Heart right ventricle (tissue), 16 donors: Measurements from ENCODE around the gene SOS1. TPM values are rescaled to one million over a fixed set of nuclear protein-coding genes. Genes with fewer than 3 reads are reported as not detected.

ENCODE experiments used
- ATAC-seq, 8 donors: fragments of 200-7000 bp; cut with Tn5 transposase; one replicate each; pipeline ENCODE4 v1.9.1; 2020; ENCODE audit warnings: mild to moderate bottlenecking in 8 of 8, moderate library complexity in 8 of 8, moderate number of reproducible peaks in 1 of 8
- DNase-seq, 2 donors: peaks; one replicate each; pipeline ENCODE4 v3.0.0-alpha.2; 2020
- H3K27ac ChIP-seq, 10 donors: fragments of 200-600 bp; sonication (generic) in 2 of 10; one replicate each; pipeline versions ENCODE4 v1.5.0 to v1.8.0; 2020 to 2022; ENCODE audit warnings: mild to moderate bottlenecking in 3 of 10
- H3K27me3 ChIP-seq, 7 donors: fragments of 200-600 bp; one replicate each; pipeline ENCODE4 v1.8.0; 2021 to 2022; ENCODE audit warnings: mild to moderate bottlenecking in 2 of 7
- H3K36me3 ChIP-seq, 9 donors: fragments of 200-600 bp; sonication (generic) in 1 of 9; one replicate each; pipeline versions ENCODE4 v1.5.0 to v1.8.0; 2020 to 2022; ENCODE audit warnings: mild to moderate bottlenecking in 2 of 9
- H3K4me1 ChIP-seq, 9 donors: fragments of 200-600 bp; sonication (generic) in 1 of 9; one replicate each; pipeline versions ENCODE4 v1.5.0 to v1.8.0; 2020 to 2022; ENCODE audit warnings: mild to moderate bottlenecking in 4 of 9
- H3K4me3 ChIP-seq, 10 donors: fragments of 200-600 bp; sonication (generic) in 2 of 10; one replicate each; pipeline versions ENCODE4 v1.5.0 to v1.8.0; 2020 to 2022; ENCODE audit warnings: mild to moderate bottlenecking in 7 of 10, moderate library complexity in 2 of 10
- H3K9me3 ChIP-seq, 11 donors: fragments of 200-600 bp in 10 of 11; sonication (generic) in 2 of 11; one replicate each; pipeline versions ENCODE4 v1.5.0 to v1.8.0; 2013 to 2022; ENCODE audit warnings: mild to moderate bottlenecking in 2 of 11, control low read depth in 1 of 11, moderate library complexity in 1 of 11
- WGBS, 2 donors: extraction: QIAGEN DNeasy Blood & Tissue Kit; methylation state at CpG; one replicate each; pipeline ENCODE4 v1.1.7; 2013; ENCODE audit warnings: inconsistent platforms in 1 of 2; 5-methylcytosine and 5-hydroxymethylcytosine counted together
- intact Hi-C, 10 donors: fragments of 100-400 bp; cut with DNase I; formaldehyde crosslinking; loops; one replicate each; pipeline versions ENCODE4 v1.11.1 to v1.14.2; 2022
- polyA plus RNA-seq, 2 donors: library from polyadenylated mRNA; stranded (reverse); fragments of 200-250 nt; gene quantifications; one replicate each; pipeline ENCODE4 v1.2.3, GENCODE V29; 2013
- total RNA-seq, 10 donors: library from RNA; stranded (reverse); fragmentation: NEBNext Ultra II Directional in 3 of 10; extraction: Animal tissue kit (Norgen Biotek cat#: 25700) in 3 of 10; gene quantifications; one replicate each; pipeline versions ENCODE4 v1.2.1 to v1.2.4, GENCODE V29; 2021 to 2023
- TF ChIP-seq, protein P1 (sequence below), 9 donors: fragments of 200-600 bp; sonication (generic) in 2 of 9; IDR thresholded peaks; one replicate each; pipeline versions ENCODE4 v1.5.0 to v1.8.0; 2021 to 2022; ENCODE audit warnings: antibody characterized with exemption in 9 of 9, mild to moderate bottlenecking in 5 of 9, moderate library complexity in 1 of 9
- donor health status: Arrhythmogenic right ventricular cardiomyopathy.
- donor health status: ischemic (EF 13 %, LVEDD 7.1; RV severe dilation, severe dysfunction).
- donor health status: healthy with polysubstance abuse.
- donor health status: DM: no; HTN: yes; CAD: no.
- donor health status: DM: no; HTN: no; CAD: no.
- donor health status: ischemic (EF 25% LVEDD 6.9; RV normal size, moderate dysfunction).
- donor health status: ischemic (EF 25% LVEDD 5.7; RV mildly dilated, moderate dysfunction).
- donor health status: healthy.
- donor health status: DM: yes; HTN: yes; CAD: no.
- donor health status: Ischemic cardiomyopathy.
- donor health status: ischemic (EF 35%, LVEDD 5.7; RV mildly dilated, moderate dysfunction).
- donor health status: nonischemic (EF 11% LVEDD 7.7; RV severe dilation, severe dysfunction).
- donor health status: DM: yes; HTN: yes; CAD: no.
- donor health status: PGD.
- donor health status: ischemic (EF 29% LVEDD 5.4; RV normal size, mild dysfunction).
- donor health status: nonischemic (EF 23%, LVEDD 6.1; RV moderate dilation, normal function).

Gene SOS1
- total and polyA plus RNA-seq, 12 donors, result 5.8 to 37.8 (median 23.1) TPM

DNA sequence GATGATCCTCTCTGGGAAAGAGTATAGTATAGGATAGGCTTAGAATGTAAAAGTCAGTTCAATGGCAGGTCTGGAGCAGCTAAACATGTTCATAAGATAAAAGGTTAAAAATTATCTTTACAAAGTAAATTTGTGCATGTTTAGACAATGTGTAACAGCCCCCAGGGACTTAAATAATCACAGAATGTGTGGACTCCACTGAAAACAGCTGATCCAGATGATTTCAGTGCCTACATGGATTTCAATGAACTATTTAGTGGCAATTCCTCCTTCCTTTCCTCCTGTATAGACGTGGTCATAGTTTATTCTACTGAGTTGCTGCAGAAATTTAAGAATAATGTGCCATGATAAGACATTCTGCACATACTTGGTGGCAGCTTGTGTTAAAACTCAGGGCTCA lies 188.3 kb downstream of the SOS1 start:
- no peak overlapping the region for H3K27ac ChIP-seq
- H3K4me1 ChIP-seq, result peaks cover 0 to 6% (median 0%) of the 10 kb centered on the region in 9 donors
- DNase-seq (no peak), ATAC-seq (no peak)
- H3K4me3 ChIP-seq, result no peak overlapping the region
- H3K27me3 ChIP-seq, result no peaks in the 10 kb centered on the region
- TF ChIP-seq, protein P1, sequence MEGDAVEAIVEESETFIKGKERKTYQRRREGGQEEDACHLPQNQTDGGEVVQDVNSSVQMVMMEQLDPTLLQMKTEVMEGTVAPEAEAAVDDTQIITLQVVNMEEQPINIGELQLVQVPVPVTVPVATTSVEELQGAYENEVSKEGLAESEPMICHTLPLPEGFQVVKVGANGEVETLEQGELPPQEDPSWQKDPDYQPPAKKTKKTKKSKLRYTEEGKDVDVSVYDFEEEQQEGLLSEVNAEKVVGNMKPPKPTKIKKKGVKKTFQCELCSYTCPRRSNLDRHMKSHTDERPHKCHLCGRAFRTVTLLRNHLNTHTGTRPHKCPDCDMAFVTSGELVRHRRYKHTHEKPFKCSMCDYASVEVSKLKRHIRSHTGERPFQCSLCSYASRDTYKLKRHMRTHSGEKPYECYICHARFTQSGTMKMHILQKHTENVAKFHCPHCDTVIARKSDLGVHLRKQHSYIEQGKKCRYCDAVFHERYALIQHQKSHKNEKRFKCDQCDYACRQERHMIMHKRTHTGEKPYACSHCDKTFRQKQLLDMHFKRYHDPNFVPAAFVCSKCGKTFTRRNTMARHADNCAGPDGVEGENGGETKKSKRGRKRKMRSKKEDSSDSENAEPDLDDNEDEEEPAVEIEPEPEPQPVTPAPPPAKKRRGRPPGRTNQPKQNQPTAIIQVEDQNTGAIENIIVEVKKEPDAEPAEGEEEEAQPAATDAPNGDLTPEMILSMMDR (IDR thresholded peaks at IDR 0.05), result no peak
- H3K9me3 ChIP-seq, result no peaks in the 10 kb centered on the region
- 26% methylated on average over 1 of the region's 1 CpG for WGBS, 2 donors
- peaks cover 0 to 4% (median 0%) of the 10 kb centered on the region in 9 donors for H3K36me3 ChIP-seq
- intact Hi-C loops, result no loop called here

Other genes starting within 250 kb of the SOS1 start
- 10 to 100 TPM in 4 of 10 donors, 1 to 10 TPM in 6; 8.0 to 12.4 (median 9.8) TPM for gene DHX57, start 245.1 kb downstream of the SOS1 start, total RNA-seq
- 1 to 10 TPM; 6.0 to 6.7 TPM for gene DHX57, start 245.1 kb downstream of the SOS1 start, polyA plus RNA-seq
- gene MORN2, start 245.1 kb downstream of the SOS1 start, total RNA-seq, result 10 to 100 TPM; 11.5 to 25.8 (median 19.2) TPM
- 10 to 100 TPM; 25.6 to 31.3 TPM for gene MORN2, start 245.1 kb downstream of the SOS1 start, polyA plus RNA-seq
- under 1 TPM; 0.06 to 0.99 (median 0.48) TPM for gene ARHGEF33, start 231.2 kb downstream of the SOS1 start, total RNA-seq
- under 1 TPM; 0.09 to 0.15 TPM for gene ARHGEF33, start 231.2 kb downstream of the SOS1 start, polyA plus RNA-seq
- gene CDKL4, start 122.9 kb upstream of the SOS1 start, total RNA-seq, result under 1 TPM in 8 of 10 donors, not detected in 2; 0.24 to 0.87 (median 0.51) TPM
- under 1 TPM in 1 of 2 donors, not detected in 1; 0.29 TPM for gene CDKL4, start 122.9 kb upstream of the SOS1 start, polyA plus RNA-seq